Measurements from ENCODE around the gene MATN3.

DNA sequence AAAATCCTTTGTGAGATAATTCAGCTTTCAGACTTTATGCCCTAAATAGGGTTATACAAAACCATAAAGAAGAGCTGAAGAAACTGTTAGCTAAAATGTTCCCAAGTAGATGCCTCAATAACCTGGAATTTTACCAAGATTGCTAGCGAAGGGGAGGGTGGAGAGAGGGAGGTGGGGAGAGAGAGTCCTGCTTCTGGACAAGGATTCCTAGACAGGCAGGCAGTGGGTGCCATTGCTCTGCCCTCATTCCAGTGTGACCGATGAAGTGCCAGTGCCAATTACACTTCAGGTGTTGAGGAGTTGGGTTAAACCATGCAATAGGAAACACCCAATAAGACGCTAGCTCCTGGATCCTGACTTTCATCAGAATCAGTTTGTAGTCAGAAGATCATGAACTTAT, 20.9 kb upstream of the MATN3 start:
- no peak for TF ChIP-seq POLR2A (IDR thresholded peaks at IDR 0.05)
- no peak for TF ChIP-seq CTCF (IDR thresholded peaks at IDR 0.05)
